ENCODE data around the gene LRRC70. TPM values are rescaled to one million over a fixed set of nuclear protein-coding genes. Genes with fewer than 3 reads are reported as not detected.
"Not testable (repeated sequence)": the region's sequence is repeated elsewhere in the genome, so short reads cannot be mapped to it uniquely, and the experiment has no call there.

LRRC70 gene
- 0.37 TPM in 1 of 2 replicates, not detected in the other for total RNA-seq (2014; rRNA removed; shearing (Covaris generic))

- peak; percentile 29 for DNase-seq (ENCODE audit: low read depth)
Measured at GRCh38 chr5:62578540-62578939, at the start of gene LRRC70. LRRC70 (plus strand) TSS chr5:62578819; CDS start chr5:62579439, 620 bp downstream.

GRCh38 chr5:62533597-62533996, 45.0 kb upstream of the LRRC70 start:
- DNase-seq (ENCODE audit: low read depth) = no peak

GRCh38 chr5:62534461-62535236, 44.0 kb upstream of the LRRC70 start:
- DNase-seq (ENCODE audit: low read depth) = no peak

- DNase-seq (ENCODE audit: low read depth) = no peak
Measured at GRCh38 chr5:62536232-62536631, 42.4 kb upstream of the LRRC70 start.

GRCh38 chr5:62536783-62537182, 41.8 kb upstream of the LRRC70 start:
- no peak for DNase-seq (ENCODE audit: low read depth)

- peak; percentile 50 for DNase-seq (ENCODE audit: low read depth)
Measured at GRCh38 chr5:62538017-62538942, 40.3 kb upstream of the LRRC70 start.

- no peak for DNase-seq (ENCODE audit: low read depth)
Measured at GRCh38 chr5:62542720-62543119, 35.9 kb upstream of the LRRC70 start.

- no peak for DNase-seq (ENCODE audit: low read depth)
Measured at GRCh38 chr5:62547945-62548630, 30.5 kb upstream of the LRRC70 start.

- no peak for DNase-seq (ENCODE audit: low read depth)
Measured at GRCh38 chr5:62550103-62550502, 28.5 kb upstream of the LRRC70 start.

- no peak for DNase-seq (ENCODE audit: low read depth)
Measured at GRCh38 chr5:62555930-62556329, 22.7 kb upstream of the LRRC70 start.

GRCh38 chr5:62558941-62559340, 19.7 kb upstream of the LRRC70 start:
- DNase-seq (ENCODE audit: low read depth) = no peak

- DNase-seq (ENCODE audit: low read depth) = no peak
Measured at GRCh38 chr5:62560786-62561185, 17.8 kb upstream of the LRRC70 start.

GRCh38 chr5:62561896-62562295, 16.7 kb upstream of the LRRC70 start:
- DNase-seq (ENCODE audit: low read depth) = no peak

- DNase-seq (ENCODE audit: low read depth) = no peak
Measured at GRCh38 chr5:62562867-62563266, 15.8 kb upstream of the LRRC70 start.

- DNase-seq (ENCODE audit: low read depth) = no peak
Measured at GRCh38 chr5:62564101-62564500, 14.5 kb upstream of the LRRC70 start.

GRCh38 chr5:62565740-62566139, 12.9 kb upstream of the LRRC70 start:
- DNase-seq (ENCODE audit: low read depth) = not testable (repeated sequence)

- no peak for DNase-seq (ENCODE audit: low read depth)
Measured at GRCh38 chr5:62568143-62568542, 10.5 kb upstream of the LRRC70 start.

GRCh38 chr5:62568800-62569432, 9.7 kb upstream of the LRRC70 start:
- DNase-seq (ENCODE audit: low read depth) = no peak

- no peak for DNase-seq (ENCODE audit: low read depth)
Measured at GRCh38 chr5:62569470-62569869, 9.1 kb upstream of the LRRC70 start.

GRCh38 chr5:62572918-62573514, 5.6 kb upstream of the LRRC70 start:
- no peak for DNase-seq (ENCODE audit: low read depth)

- DNase-seq (ENCODE audit: low read depth) = no peak
Measured at GRCh38 chr5:62574599-62574998, 4.0 kb upstream of the LRRC70 start.
